ENCODE data around the gene SH3GL1. TPM values are rescaled to one million over a fixed set of nuclear protein-coding genes. Genes with fewer than 3 reads are reported as not detected.

SH3GL1 gene
- total RNA-seq, 2 donors from 2014 or later: 35.4 to 54.7 TPM

DNA sequence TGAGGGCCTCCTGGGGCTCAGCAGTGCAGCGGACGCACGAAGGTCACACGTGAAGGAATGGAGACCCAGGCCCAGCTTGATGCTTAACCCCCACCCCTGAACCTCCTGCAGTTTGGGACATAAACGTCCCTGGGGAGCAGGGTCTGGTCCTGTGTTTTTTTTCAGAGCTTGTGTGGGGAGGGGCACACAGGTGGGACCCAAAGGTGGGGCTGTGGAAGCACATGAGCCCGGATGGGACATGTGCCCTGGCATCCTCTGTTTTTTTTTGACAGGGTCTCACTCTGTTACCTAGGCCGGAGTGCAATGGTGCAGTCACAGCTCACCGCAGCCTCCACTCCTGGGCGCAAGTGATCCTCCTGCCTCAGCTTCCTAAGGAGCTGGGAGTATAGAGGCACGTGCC lies 36.8 kb upstream of the SH3GL1 start:
- H3K4me3 ChIP-seq: no peak overlapping the region
- H3K27ac ChIP-seq: no peak overlapping the region
- no peaks in the 10 kb centered on the region for H3K4me1 ChIP-seq (replicated peaks)
- TF ChIP-seq, protein P1, sequence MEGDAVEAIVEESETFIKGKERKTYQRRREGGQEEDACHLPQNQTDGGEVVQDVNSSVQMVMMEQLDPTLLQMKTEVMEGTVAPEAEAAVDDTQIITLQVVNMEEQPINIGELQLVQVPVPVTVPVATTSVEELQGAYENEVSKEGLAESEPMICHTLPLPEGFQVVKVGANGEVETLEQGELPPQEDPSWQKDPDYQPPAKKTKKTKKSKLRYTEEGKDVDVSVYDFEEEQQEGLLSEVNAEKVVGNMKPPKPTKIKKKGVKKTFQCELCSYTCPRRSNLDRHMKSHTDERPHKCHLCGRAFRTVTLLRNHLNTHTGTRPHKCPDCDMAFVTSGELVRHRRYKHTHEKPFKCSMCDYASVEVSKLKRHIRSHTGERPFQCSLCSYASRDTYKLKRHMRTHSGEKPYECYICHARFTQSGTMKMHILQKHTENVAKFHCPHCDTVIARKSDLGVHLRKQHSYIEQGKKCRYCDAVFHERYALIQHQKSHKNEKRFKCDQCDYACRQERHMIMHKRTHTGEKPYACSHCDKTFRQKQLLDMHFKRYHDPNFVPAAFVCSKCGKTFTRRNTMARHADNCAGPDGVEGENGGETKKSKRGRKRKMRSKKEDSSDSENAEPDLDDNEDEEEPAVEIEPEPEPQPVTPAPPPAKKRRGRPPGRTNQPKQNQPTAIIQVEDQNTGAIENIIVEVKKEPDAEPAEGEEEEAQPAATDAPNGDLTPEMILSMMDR (IDR thresholded peaks at IDR 0.05): no peak
- TF ChIP-seq POLR2A (IDR thresholded peaks at IDR 0.05): no peak
- no peak for TF ChIP-seq POLR2AphosphoS5 (IDR thresholded peaks at IDR 0.05)
- no peaks in the 10 kb centered on the region for H3K36me3 ChIP-seq
- intact Hi-C loops (cut with DNase I): no loop called here
- H3K9me3 ChIP-seq: no peaks in the 10 kb centered on the region
- no peaks in the 10 kb centered on the region for H3K27me3 ChIP-seq (replicated peaks; ENCODE audit: insufficient read depth)
- DNase-seq (ENCODE audit: low spot score): no peak
- WGBS: 91% methylated on average over 10 of the region's 10 CpGs

DNA sequence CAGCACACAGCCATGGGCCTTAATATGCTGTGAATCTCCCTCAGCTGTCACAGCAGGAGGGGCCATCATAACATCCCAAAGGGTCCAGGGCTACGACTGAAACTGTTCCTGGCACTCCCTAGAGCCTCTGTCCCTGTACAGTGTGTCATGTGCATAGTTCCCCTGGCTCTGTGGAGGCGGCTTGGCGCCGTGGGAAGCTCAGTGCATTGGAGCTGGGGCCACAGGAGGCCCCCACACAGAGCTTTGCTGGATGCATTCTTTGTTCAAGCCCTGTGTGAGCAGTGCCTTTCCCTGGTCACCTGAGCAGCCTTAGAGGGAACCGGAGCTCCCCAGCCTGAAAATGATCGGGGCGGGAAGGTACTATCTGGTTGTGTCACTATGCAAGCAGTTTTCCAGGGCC lies 35.9 kb upstream of the SH3GL1 start:
- Histone ChIP-seq H3K4me3 (no peak overlapping the region), H3K27me3 (replicated peaks; ENCODE audit: insufficient read depth) (no peaks in the 10 kb centered on the region), H3K4me1 (replicated peaks) (no peaks in the 10 kb centered on the region), H3K9me3 (no peaks in the 10 kb centered on the region), H3K36me3 (no peaks in the 10 kb centered on the region), H3K27ac (no peak overlapping the region)
- intact Hi-C loops (cut with DNase I): no loop called here
- no peak for DNase-seq (ENCODE audit: low spot score)
- TF ChIP-seq, protein P1 (IDR thresholded peaks at IDR 0.05): no peak
- no peak for TF ChIP-seq POLR2A (IDR thresholded peaks at IDR 0.05)
- whole genome bisulfite sequencing: 87% methylated on average over 7 of the region's 7 CpGs

DNA sequence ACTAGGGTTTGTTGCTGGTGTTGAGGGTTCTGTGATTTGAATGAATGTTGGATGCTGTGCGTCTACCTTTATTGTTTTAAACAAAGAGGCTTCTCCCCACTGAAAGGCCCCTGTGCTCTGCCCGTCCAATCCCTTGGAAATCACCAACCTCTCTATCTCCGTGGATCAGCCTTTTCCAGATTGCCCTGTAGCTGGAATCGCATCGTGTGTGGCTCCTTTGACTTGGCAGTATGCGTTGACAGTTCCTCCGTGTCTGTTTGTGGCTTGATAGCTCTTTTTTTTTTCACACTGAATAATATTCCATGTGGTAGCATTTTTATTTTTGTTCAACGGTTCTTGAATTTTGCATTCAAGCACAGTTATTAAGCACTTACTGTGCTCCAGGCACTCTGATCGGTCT lies 34.0 kb upstream of the SH3GL1 start:
- 92% methylated on average over 9 of the region's 9 CpGs for WGBS
- no peak overlapping the region for H3K4me3 ChIP-seq
- no peak for DNase-seq (ENCODE audit: low spot score)
- H3K27me3 ChIP-seq (replicated peaks; ENCODE audit: insufficient read depth): no peaks in the 10 kb centered on the region
- intact Hi-C loops (cut with DNase I): no loop called here
- TF ChIP-seq POLR2A (IDR thresholded peaks at IDR 0.05): no peak
- no peak for TF ChIP-seq POLR2AphosphoS5 (IDR thresholded peaks at IDR 0.05)
- TF ChIP-seq, protein P1 (IDR thresholded peaks at IDR 0.05): no peak
- H3K27ac ChIP-seq: no peak overlapping the region
- H3K36me3 ChIP-seq: no peaks in the 10 kb centered on the region
- no peaks in the 10 kb centered on the region for H3K9me3 ChIP-seq
- H3K4me1 ChIP-seq (replicated peaks): no peaks in the 10 kb centered on the region

DNA sequence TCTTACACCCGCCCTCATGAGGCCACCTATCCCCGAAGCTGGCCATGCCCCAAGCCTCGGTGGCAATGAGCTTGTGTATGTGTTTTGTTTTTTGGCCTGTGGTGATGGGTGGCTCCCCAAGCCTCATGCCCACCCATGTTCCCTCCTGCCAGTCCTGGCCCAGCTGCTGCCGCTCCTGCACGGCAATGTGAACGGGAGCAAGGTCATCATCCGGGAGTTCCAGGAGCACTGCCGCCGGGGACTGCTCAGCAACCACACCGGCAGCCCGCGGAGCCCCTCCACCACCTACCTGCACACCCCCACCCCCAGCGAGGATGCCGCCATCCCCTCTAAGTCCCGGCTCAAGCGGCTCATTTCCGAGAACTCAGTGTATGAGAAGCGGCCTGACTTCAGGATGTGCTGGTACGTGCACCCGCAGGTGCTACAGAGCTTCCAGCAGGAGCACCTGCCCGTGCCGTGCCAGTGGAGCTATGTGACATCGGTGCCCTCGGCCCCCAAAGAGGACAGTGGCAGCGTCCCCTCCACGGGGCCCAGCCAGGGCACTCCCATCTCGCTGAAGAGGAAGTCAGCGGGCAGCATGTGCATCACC lies 32.7 kb upstream of the SH3GL1 start:
- intact Hi-C loops (cut with DNase I): no loop called here
- 95% methylated on average over 28 of the region's 28 CpGs for WGBS
- H3K36me3 ChIP-seq: no peaks in the 10 kb centered on the region
- no peak overlapping the region for H3K27ac ChIP-seq
- H3K27me3 ChIP-seq (replicated peaks; ENCODE audit: insufficient read depth): no peaks in the 10 kb centered on the region
- no peaks in the 10 kb centered on the region for H3K4me1 ChIP-seq (replicated peaks)
- no peaks in the 10 kb centered on the region for H3K9me3 ChIP-seq
- TF ChIP-seq POLR2A (IDR thresholded peaks at IDR 0.05) (no peak), POLR2AphosphoS5 (IDR thresholded peaks at IDR 0.05) (no peak)
- TF ChIP-seq, protein P1 (IDR thresholded peaks at IDR 0.05): no peak
- no peak for DNase-seq (ENCODE audit: low spot score)
- H3K4me3 ChIP-seq: no peak overlapping the region

All from prostate gland (tissue), 2 donors.